ENCODE measurements around the gene WDR1. TPM values are rescaled to one million over a fixed set of nuclear protein-coding genes. Genes with fewer than 3 reads are reported as not detected.

WDR1 gene
- total RNA-seq, 1 donor = 314 TPM

GRCh38 chr4:10143171-10143570 lies 26.6 kb upstream of the WDR1 start:
- H3K27me3 ChIP-seq (ENCODE audit: insufficient read depth, low read length) = peaks cover 12% of the 10 kb centered on the region
- TF ChIP-seq, protein P1, sequence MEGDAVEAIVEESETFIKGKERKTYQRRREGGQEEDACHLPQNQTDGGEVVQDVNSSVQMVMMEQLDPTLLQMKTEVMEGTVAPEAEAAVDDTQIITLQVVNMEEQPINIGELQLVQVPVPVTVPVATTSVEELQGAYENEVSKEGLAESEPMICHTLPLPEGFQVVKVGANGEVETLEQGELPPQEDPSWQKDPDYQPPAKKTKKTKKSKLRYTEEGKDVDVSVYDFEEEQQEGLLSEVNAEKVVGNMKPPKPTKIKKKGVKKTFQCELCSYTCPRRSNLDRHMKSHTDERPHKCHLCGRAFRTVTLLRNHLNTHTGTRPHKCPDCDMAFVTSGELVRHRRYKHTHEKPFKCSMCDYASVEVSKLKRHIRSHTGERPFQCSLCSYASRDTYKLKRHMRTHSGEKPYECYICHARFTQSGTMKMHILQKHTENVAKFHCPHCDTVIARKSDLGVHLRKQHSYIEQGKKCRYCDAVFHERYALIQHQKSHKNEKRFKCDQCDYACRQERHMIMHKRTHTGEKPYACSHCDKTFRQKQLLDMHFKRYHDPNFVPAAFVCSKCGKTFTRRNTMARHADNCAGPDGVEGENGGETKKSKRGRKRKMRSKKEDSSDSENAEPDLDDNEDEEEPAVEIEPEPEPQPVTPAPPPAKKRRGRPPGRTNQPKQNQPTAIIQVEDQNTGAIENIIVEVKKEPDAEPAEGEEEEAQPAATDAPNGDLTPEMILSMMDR (IDR thresholded peaks at IDR 0.05; ENCODE audit: extremely low read depth, low read depth, low read length) = no peak
- DNase-seq (ENCODE audit: insufficient read length, low spot score, missing footprints) = no peak
- H3K4me1 ChIP-seq (ENCODE audit: insufficient read depth, low read length) = no peaks in the 10 kb centered on the region
- no peaks in the 10 kb centered on the region for H3K9me3 ChIP-seq (ENCODE audit: low read depth, low read length)
- no peak overlapping the region for H3K27ac ChIP-seq (ENCODE audit: low read depth, low read length)
- no peak overlapping the region for H3K4me2 ChIP-seq (ENCODE audit: insufficient read depth, low read length)
- no peaks in the 10 kb centered on the region for H3K79me2 ChIP-seq (ENCODE audit: insufficient read depth, low read length)
- no peaks in the 10 kb centered on the region for H3K36me3 ChIP-seq (ENCODE audit: insufficient read depth, low read length)
- H2AFZ ChIP-seq (ENCODE audit: low read length) = no peak overlapping the region
- no peaks in the 10 kb centered on the region for H4K20me1 ChIP-seq (ENCODE audit: insufficient read depth, low read length)
- no peak overlapping the region for H3K4me3 ChIP-seq (ENCODE audit: insufficient read depth, low read length)

GRCh38 chr4:10140866-10141759 lies 24.5 kb upstream of the WDR1 start:
- H3K79me2 ChIP-seq (ENCODE audit: insufficient read depth, low read length) = no peaks in the 10 kb centered on the region
- H3K9me3 ChIP-seq (ENCODE audit: low read depth, low read length) = no peaks in the 10 kb centered on the region
- H3K36me3 ChIP-seq (ENCODE audit: insufficient read depth, low read length) = no peaks in the 10 kb centered on the region
- peaks cover 14% of the 10 kb centered on the region for H3K27me3 ChIP-seq (ENCODE audit: insufficient read depth, low read length)
- H2AFZ ChIP-seq (ENCODE audit: low read length) = no peak overlapping the region
- H3K4me2 ChIP-seq (ENCODE audit: insufficient read depth, low read length) = no peak overlapping the region
- no peaks in the 10 kb centered on the region for H4K20me1 ChIP-seq (ENCODE audit: insufficient read depth, low read length)
- H3K4me3 ChIP-seq (ENCODE audit: insufficient read depth, low read length) = no peak overlapping the region
- DNase-seq (ENCODE audit: insufficient read length, low spot score, missing footprints) = no peak
- TF ChIP-seq, protein P1 (IDR thresholded peaks at IDR 0.05; ENCODE audit: extremely low read depth, low read depth, low read length) = no peak
- no peaks in the 10 kb centered on the region for H3K4me1 ChIP-seq (ENCODE audit: insufficient read depth, low read length)
- no peak overlapping the region for H3K27ac ChIP-seq (ENCODE audit: low read depth, low read length)

GRCh38 chr4:10139518-10139917 lies 22.9 kb upstream of the WDR1 start:
- H2AFZ ChIP-seq (ENCODE audit: low read length) = no peak overlapping the region
- no peaks in the 10 kb centered on the region for H3K36me3 ChIP-seq (ENCODE audit: insufficient read depth, low read length)
- H3K4me2 ChIP-seq (ENCODE audit: insufficient read depth, low read length) = no peak overlapping the region
- H3K9me3 ChIP-seq (ENCODE audit: low read depth, low read length) = no peaks in the 10 kb centered on the region
- TF ChIP-seq, protein P1 (IDR thresholded peaks at IDR 0.05; ENCODE audit: extremely low read depth, low read depth, low read length) = no peak
- H3K79me2 ChIP-seq (ENCODE audit: insufficient read depth, low read length) = no peaks in the 10 kb centered on the region
- no peaks in the 10 kb centered on the region for H3K4me1 ChIP-seq (ENCODE audit: insufficient read depth, low read length)
- no peak overlapping the region for H3K27ac ChIP-seq (ENCODE audit: low read depth, low read length)
- no peak for DNase-seq (ENCODE audit: insufficient read length, low spot score, missing footprints)
- H3K4me3 ChIP-seq (ENCODE audit: insufficient read depth, low read length) = no peak overlapping the region
- H4K20me1 ChIP-seq (ENCODE audit: insufficient read depth, low read length) = no peaks in the 10 kb centered on the region
- H3K27me3 ChIP-seq (ENCODE audit: insufficient read depth, low read length) = peaks cover 14% of the 10 kb centered on the region

DNA sequence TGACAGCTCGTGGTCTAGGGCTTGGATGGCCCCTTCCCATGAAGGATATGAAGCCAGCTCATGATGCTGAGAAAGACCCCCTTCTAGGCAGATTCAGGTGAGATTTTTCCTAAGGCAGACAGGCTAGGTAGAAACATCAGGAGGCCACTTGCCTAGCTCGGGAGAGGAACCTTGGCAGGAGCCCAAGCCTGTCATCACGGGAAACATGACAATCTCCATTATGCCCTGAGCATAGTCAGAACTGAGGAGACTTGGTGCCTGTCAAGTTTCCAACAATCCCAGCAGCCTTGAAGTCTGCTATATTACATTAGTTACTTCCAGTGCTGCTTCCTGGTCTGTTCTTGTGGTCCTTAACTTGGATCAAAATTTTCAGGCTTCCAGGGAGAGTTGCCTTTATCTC lies 18.7 kb upstream of the WDR1 start:
- H4K20me1 ChIP-seq (ENCODE audit: insufficient read depth, low read length) = no peaks in the 10 kb centered on the region
- no peaks in the 10 kb centered on the region for H3K9me3 ChIP-seq (ENCODE audit: low read depth, low read length)
- no peaks in the 10 kb centered on the region for H3K4me1 ChIP-seq (ENCODE audit: insufficient read depth, low read length)
- no peak overlapping the region for H3K27ac ChIP-seq (ENCODE audit: low read depth, low read length)
- TF ChIP-seq, protein P1 (IDR thresholded peaks at IDR 0.05; ENCODE audit: extremely low read depth, low read depth, low read length) = no peak
- no peaks in the 10 kb centered on the region for H3K36me3 ChIP-seq (ENCODE audit: insufficient read depth, low read length)
- H3K27me3 ChIP-seq (ENCODE audit: insufficient read depth, low read length) = peaks cover 3% of the 10 kb centered on the region
- no peaks in the 10 kb centered on the region for H3K79me2 ChIP-seq (ENCODE audit: insufficient read depth, low read length)
- H3K4me2 ChIP-seq (ENCODE audit: insufficient read depth, low read length) = no peak overlapping the region
- no peak overlapping the region for H3K4me3 ChIP-seq (ENCODE audit: insufficient read depth, low read length)
- no peak overlapping the region for H2AFZ ChIP-seq (ENCODE audit: low read length)
- no peak for DNase-seq (ENCODE audit: insufficient read length, low spot score, missing footprints)
